MM.1S (cell line): ENCODE results near the gene TSSC4.

Source experiments
- CTCF ChIP-seq: fragments of 300-600 bp; sonication (generic); IDR thresholded peaks from 2 replicates; pipeline ENCODE4 v1.5.1; 2016; ENCODE audit warnings: antibody characterized with exemption, low read length, mixed read lengths
- EZH2 ChIP-seq: fragments of 300-600 bp; sonication (generic); optimal IDR thresholded peaks from 2 replicates; pipeline ENCODE3; 2017; ENCODE audit warnings: low read depth, mild to moderate bottlenecking, antibody characterized with exemption, low read length, mixed read lengths
- EZH2phosphoT487 ChIP-seq: fragments of 300-600 bp; sonication (generic); IDR thresholded peaks from 2 replicates; pipeline ENCODE4 v1.6.1; 2018; ENCODE audit warnings: antibody characterized with exemption, low read length

GRCh38 chr11:2402890-2403645, 2.5 kb downstream of the TSSC4 start:
- TF ChIP-seq CTCF = no peak
- TF ChIP-seq EZH2 = no peak
- TF ChIP-seq EZH2phosphoT487 = no peak
